Activated CD8-positive, alpha-beta memory T cell treated with anti-CD3 and anti-CD28 coated beads for 48 hours (primary cell): ENCODE results near the gene OGG1.

Source experiments
- DNase-seq, 3 experiments: peaks; one replicate each; pipeline ENCODE4 v3.0.0-alpha.2; 2020; ENCODE audit warnings: low read depth in 2 of 3, low spot score in 2 of 3

Gene OGG1

GRCh38 chr3:9727041-9727595 lies 22.6 kb upstream of the OGG1 start:
- peak in 1 of 3 experiments; percentile 29 for DNase-seq

GRCh38 chr3:9727743-9728142 lies 22.0 kb upstream of the OGG1 start:
- no peak for DNase-seq

- no peak for DNase-seq
Measured at GRCh38 chr3:9729419-9729818, 20.3 kb upstream of the OGG1 start.

GRCh38 chr3:9730657-9731205 lies 19.0 kb upstream of the OGG1 start:
- no peak for DNase-seq

GRCh38 chr3:9731206-9732079 lies 18.3 kb upstream of the OGG1 start, which contains the start of gene BRPF1:
Gene BRPF1 (plus strand): TSS chr3:9731735. CDS start chr3:9734141, 2,406 bp downstream.
- peak; percentile 95 to 98 (median 98) for DNase-seq

GRCh38 chr3:9732080-9732739 lies 17.5 kb upstream of the OGG1 start:
- peak in 1 of 3 experiments; percentile 22 for DNase-seq

- DNase-seq: no peak
Measured at GRCh38 chr3:9732740-9733115, 17.0 kb upstream of the OGG1 start.

- no peak for DNase-seq
Measured at GRCh38 chr3:9736831-9737230, 12.9 kb upstream of the OGG1 start.

- no peak for DNase-seq
Measured at GRCh38 chr3:9739181-9739580, 10.6 kb upstream of the OGG1 start.

GRCh38 chr3:9742560-9742959 lies 7.2 kb upstream of the OGG1 start:
- no peak for DNase-seq

GRCh38 chr3:9743548-9743947 lies 6.2 kb upstream of the OGG1 start:
- no peak for DNase-seq

- DNase-seq: no peak
Measured at GRCh38 chr3:9744162-9744561, 5.6 kb upstream of the OGG1 start.

GRCh38 chr3:9745521-9745920 lies 4.2 kb upstream of the OGG1 start:
- no peak for DNase-seq

- no peak for DNase-seq
Measured at GRCh38 chr3:9746330-9746729, 3.4 kb upstream of the OGG1 start.

- no peak for DNase-seq
Measured at GRCh38 chr3:9747267-9747666, 2.5 kb upstream of the OGG1 start.

GRCh38 chr3:9748031-9748430 lies 1.7 kb upstream of the OGG1 start:
- no peak for DNase-seq

GRCh38 chr3:9749296-9749644 lies 482 bp upstream of the OGG1 start:
- no peak for DNase-seq

- no peak for DNase-seq
Measured at GRCh38 chr3:9750556-9751411, 1.0 kb downstream of the OGG1 start.

GRCh38 chr3:9754678-9755077 lies 4.9 kb downstream of the OGG1 start:
- no peak for DNase-seq

- no peak for DNase-seq
Measured at GRCh38 chr3:9757427-9757826, 7.7 kb downstream of the OGG1 start.
